Peyer's patch (tissue), 4 donors: ENCODE measurements around the gene PCDHGB3. TPM values are rescaled to one million over a fixed set of nuclear protein-coding genes. Genes with fewer than 3 reads are reported as not detected.
A peak's percentile ranks its signal among the peaks of the same experiment; 100 is the strongest.
"Not testable (repeated sequence)": the region's sequence is repeated elsewhere in the genome, so short reads cannot be mapped to it uniquely, and the experiment has no call there.

ENCODE experiments used
- DNase-seq, 3 donors: peaks; one replicate each; pipeline ENCODE4 v3.0.0-alpha.2; 2017 to 2019
- H3K27ac ChIP-seq, 4 donors: fragments of 200-600 bp; sonication (generic); one replicate each; pipeline ENCODE4 v1.5.1; 2016 to 2019
- H3K27me3 ChIP-seq, 2 donors: fragments of 200-600 bp; sonication (generic); one replicate each; pipeline ENCODE4 v1.5.1; 2019
- H3K36me3 ChIP-seq, 3 donors: fragments of 200-600 bp; sonication (generic); one replicate each; pipeline ENCODE4 v1.5.1; 2016 to 2019
- H3K4me1 ChIP-seq, 4 donors: fragments of 200-600 bp; sonication (generic); one replicate each; pipeline ENCODE4 v1.5.1; 2016 to 2019
- H3K4me3 ChIP-seq, 4 donors: fragments of 200-600 bp; sonication (generic); 1 replicate in 3 of 4; 2 replicates in 1 of 4; pipeline ENCODE4 v1.5.1; 2016 to 2019; ENCODE audit warnings: mild to moderate bottlenecking in 1 of 4
- H3K9me3 ChIP-seq, 4 donors: fragments of 200-600 bp; sonication (generic); one replicate each; pipeline ENCODE4 v1.5.1; 2016 to 2019; ENCODE audit warnings: mild to moderate bottlenecking in 1 of 4
- POLR2A ChIP-seq, 2 donors: fragments of 450-650 bp; IDR thresholded peaks; one replicate each; pipeline ENCODE4 v1.5.1; 2017; ENCODE audit warnings: antibody characterized with exemption in 2 of 2, mild to moderate bottlenecking in 2 of 2, moderate library complexity in 2 of 2
- total RNA-seq, 4 donors: library from RNA; depleted of rRNA; stranded (reverse); fragments of >200 nt; gene quantifications; one replicate each; pipeline ENCODE4 v1.1.0, GENCODE V29; 2016
- TF ChIP-seq, protein P1 (sequence below), 6 experiments: fragments of 450-650 bp in 4 of 6; fragments of 200-600 bp in 2 of 6; sonication (generic) in 1 of 6; IDR thresholded peaks; one replicate each; pipeline ENCODE4 v1.5.1; 2017 to 2019; ENCODE audit warnings: antibody characterized with exemption in 6 of 6, mild to moderate bottlenecking in 3 of 6, moderate library complexity in 1 of 6

The PCDHGB3 gene
- total RNA-seq, 4 donors from 2014 or later = 1.6 to 5.0 (median 2.0) TPM

DNA sequence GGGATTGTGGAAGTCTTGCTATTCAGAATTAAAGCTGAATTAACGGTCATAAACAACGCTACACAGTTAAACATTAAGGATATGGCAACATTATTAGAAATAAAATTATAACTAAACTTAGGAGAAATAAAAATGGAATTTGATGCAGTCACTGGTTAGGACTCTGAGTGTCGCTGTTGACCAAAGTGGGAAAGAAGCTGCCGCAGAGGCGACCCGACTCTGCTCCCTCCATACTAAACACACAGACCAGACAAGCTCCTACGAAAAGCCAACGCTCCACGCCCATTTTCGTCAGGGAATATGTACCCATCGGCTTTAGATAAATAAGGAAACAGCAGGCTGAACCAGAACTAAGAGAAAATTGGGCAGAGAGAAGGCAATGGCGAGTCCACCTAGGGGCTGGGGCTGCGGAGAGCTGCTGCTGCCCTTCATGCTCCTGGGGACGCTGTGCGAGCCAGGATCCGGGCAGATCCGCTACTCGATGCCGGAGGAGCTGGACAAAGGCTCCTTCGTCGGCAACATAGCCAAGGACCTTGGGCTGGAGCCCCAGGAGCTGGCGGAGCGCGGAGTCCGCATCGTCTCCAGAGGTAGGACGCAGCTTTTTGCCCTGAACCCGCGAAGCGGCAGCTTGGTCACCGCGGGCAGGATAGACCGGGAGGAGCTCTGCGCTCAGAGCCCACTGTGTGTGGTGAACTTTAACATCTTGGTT lies 5.9 kb upstream of the PCDHGB3 start, which contains the start of gene PCDHGA5:
Gene PCDHGA5 (plus strand): TSS at position 211 of the 709 bp plus-strand sequence. CDS start 169 bp downstream, at position 380.
- TF ChIP-seq POLR2A (IDR thresholded peaks at IDR 0.05) = no peak
- H3K27ac ChIP-seq = no peak within 1 kb of the TSS
- H3K27me3 ChIP-seq = no peaks in the 10 kb centered on the region
- DNase-seq = no peak
- H3K4me3 ChIP-seq = no peak within 1 kb of the TSS
- peaks cover 0 to 80% (median 10%) of the 10 kb centered on the region in 4 donors for H3K9me3 ChIP-seq
- no peaks in the 10 kb centered on the region for H3K4me1 ChIP-seq
- H3K36me3 ChIP-seq = no peaks in the 10 kb centered on the region

DNA sequence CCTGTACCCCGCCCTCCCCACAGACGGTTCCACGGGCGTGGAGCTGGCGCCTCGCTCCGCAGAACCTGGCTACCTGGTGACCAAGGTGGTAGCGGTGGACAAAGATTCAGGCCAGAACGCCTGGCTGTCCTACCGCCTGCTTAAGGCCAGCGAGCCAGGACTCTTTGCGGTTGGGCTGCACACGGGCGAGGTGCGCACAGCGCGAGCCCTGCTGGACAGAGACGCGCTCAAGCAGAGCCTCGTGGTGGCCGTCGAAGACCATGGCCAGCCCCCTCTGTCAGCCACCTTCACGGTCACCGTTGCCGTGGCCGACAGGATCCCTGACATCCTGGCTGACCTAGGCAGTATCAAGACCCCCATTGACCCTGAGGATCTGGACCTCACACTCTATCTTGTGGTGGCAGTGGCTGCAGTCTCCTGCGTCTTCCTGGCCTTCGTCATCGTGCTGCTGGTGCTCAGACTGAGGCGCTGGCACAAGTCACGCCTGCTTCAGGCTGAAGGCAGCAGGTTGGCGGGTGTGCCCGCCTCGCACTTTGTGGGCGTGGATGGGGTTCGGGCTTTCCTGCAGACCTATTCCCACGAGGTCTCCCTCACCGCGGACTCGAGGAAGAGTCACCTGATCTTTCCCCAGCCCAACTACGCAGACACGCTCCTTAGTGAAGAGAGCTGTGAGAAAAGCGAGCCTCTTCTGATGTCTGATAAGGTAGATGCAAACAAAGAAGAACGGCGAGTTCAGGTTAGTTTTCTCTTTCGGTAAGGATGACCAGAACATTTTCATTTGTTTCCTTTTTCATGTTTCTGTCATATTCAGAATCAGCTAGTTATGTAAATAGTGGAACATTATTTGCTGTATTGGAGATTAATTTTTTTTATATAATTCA lies 3.8 kb upstream of the PCDHGB3 start:
- H3K27ac ChIP-seq = no peak overlapping the region
- TF ChIP-seq, protein P1, sequence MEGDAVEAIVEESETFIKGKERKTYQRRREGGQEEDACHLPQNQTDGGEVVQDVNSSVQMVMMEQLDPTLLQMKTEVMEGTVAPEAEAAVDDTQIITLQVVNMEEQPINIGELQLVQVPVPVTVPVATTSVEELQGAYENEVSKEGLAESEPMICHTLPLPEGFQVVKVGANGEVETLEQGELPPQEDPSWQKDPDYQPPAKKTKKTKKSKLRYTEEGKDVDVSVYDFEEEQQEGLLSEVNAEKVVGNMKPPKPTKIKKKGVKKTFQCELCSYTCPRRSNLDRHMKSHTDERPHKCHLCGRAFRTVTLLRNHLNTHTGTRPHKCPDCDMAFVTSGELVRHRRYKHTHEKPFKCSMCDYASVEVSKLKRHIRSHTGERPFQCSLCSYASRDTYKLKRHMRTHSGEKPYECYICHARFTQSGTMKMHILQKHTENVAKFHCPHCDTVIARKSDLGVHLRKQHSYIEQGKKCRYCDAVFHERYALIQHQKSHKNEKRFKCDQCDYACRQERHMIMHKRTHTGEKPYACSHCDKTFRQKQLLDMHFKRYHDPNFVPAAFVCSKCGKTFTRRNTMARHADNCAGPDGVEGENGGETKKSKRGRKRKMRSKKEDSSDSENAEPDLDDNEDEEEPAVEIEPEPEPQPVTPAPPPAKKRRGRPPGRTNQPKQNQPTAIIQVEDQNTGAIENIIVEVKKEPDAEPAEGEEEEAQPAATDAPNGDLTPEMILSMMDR (IDR thresholded peaks at IDR 0.05) = no peak
- no peak for TF ChIP-seq POLR2A (IDR thresholded peaks at IDR 0.05)
- no peaks in the 10 kb centered on the region for H3K36me3 ChIP-seq
- H3K9me3 ChIP-seq = peaks cover 0 to 77% (median 10%) of the 10 kb centered on the region in 4 donors
- H3K4me1 ChIP-seq = no peaks in the 10 kb centered on the region
- H3K27me3 ChIP-seq = no peaks in the 10 kb centered on the region
- no peak overlapping the region for H3K4me3 ChIP-seq
- no peak for DNase-seq

DNA sequence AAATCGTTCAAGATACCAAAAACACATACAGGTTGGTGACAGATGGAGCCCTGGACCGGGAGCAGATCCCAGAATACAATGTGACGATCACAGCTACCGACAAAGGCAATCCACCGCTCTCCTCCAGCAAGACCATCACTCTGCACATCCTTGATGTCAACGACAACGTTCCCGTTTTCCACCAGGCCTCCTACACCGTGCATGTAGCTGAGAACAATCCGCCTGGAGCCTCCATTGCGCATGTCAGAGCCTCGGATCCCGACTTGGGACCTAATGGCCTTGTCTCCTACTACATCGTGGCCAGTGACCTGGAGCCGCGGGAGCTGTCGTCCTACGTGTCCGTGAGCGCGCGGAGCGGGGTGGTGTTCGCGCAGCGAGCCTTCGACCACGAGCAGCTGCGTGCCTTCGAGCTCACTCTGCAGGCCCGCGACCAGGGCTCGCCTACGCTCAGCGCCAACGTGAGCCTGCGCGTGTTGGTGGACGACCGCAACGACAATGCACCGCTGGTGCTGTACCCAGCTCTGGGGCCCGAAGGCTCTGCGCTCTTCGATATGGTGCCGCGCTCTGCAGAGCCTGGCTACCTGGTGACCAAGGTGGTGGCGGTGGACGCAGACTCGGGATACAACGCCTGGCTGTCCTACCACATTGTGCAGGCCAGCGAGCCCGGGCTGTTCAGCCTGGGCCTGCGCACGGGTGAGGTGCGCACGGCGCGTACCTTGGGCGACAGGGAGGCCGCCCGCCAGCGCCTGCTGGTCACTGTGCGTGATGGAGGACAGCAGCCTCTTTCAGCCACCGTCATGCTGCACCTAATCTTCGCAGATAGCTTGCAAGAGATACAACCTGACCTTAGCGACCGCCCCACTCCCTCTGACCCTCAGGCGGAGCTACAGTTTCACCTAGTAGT lies 1.8 kb downstream of the PCDHGB3 start:
- Histone ChIP-seq H3K4me1 (no peaks in the 10 kb centered on the region), H3K36me3 (no peaks in the 10 kb centered on the region), H3K27me3 (no peaks in the 10 kb centered on the region), H3K9me3 (peaks cover 0 to 75% (median 14%) of the 10 kb centered on the region in 4 donors), H3K4me3 (no peak overlapping the region), H3K27ac (no peak overlapping the region)
- TF ChIP-seq POLR2A (IDR thresholded peaks at IDR 0.05) = no peak
- DNase-seq = no peak

DNA sequence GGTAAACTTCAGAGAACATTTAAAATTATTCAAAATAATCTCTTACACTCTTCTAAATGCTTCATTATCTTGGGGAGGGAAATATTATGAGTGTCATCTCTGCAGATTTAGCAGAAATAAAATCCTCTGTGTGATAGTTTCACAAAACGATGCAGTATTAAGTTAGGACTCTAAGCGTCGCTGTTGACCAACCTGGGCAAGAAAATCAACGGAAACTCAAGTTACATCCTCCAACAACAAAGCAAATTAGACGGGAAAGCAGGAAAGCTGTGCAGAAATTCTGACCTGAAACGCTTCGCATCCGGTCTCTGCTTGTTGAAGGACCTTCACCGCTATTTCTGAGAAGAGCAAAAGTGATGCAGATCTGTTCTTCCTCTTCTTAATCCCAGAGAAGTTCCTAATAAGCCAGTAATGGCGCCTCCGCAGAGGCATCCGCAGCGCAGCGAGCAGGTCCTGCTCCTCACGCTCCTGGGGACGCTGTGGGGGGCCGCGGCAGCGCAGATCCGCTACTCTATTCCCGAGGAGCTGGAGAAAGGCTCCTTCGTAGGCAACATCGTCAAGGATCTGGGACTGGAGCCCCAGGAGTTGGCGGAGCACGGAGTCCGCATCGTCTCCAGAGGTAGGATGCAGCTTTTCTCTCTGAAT lies 3.8 kb downstream of the PCDHGB3 start, which contains the start of gene PCDHGA6:
Gene PCDHGA6 (plus strand): TSS at position 219 of the 645 bp plus-strand sequence. CDS start 193 bp downstream, at position 412.
- Histone ChIP-seq H3K9me3 (peaks cover 0 to 70% (median 16%) of the 10 kb centered on the region in 4 donors), H3K4me1 (no peaks in the 10 kb centered on the region), H3K27ac (no peak within 1 kb of the TSS), H3K27me3 (no peaks in the 10 kb centered on the region), H3K4me3 (no peak within 1 kb of the TSS), H3K36me3 (no peaks in the 10 kb centered on the region)
- DNase-seq = no peak
- TF ChIP-seq, protein P1 (IDR thresholded peaks at IDR 0.05) = peak in 2 of 6 experiments; percentile 5 to 20
- no peak for TF ChIP-seq POLR2A (IDR thresholded peaks at IDR 0.05)

DNA sequence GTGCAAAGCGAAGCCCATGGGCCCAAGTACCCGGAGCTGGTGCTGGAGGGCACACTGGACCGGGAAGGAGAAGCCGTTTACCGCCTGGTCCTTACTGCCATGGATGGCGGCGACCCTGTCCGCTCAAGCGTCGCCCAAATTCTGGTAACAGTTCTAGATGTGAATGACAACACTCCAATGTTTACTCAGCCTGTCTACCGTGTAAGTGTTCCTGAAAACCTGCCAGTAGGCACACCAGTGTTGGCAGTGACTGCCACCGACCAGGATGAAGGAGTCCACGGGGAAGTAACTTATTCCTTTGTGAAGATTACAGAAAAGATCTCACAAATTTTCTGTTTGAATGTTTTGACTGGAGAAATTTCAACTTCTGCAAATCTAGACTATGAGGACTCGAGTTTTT lies 4.6 kb downstream of the PCDHGB3 start:
- H3K4me1 ChIP-seq = no peaks in the 10 kb centered on the region
- H3K9me3 ChIP-seq = peaks cover 0 to 68% (median 16%) of the 10 kb centered on the region in 4 donors
- no peak for TF ChIP-seq POLR2A (IDR thresholded peaks at IDR 0.05)
- H3K27ac ChIP-seq = no peak overlapping the region
- no peaks in the 10 kb centered on the region for H3K27me3 ChIP-seq
- no peak for DNase-seq
- H3K36me3 ChIP-seq = no peaks in the 10 kb centered on the region
- H3K4me3 ChIP-seq = no peak overlapping the region

DNA sequence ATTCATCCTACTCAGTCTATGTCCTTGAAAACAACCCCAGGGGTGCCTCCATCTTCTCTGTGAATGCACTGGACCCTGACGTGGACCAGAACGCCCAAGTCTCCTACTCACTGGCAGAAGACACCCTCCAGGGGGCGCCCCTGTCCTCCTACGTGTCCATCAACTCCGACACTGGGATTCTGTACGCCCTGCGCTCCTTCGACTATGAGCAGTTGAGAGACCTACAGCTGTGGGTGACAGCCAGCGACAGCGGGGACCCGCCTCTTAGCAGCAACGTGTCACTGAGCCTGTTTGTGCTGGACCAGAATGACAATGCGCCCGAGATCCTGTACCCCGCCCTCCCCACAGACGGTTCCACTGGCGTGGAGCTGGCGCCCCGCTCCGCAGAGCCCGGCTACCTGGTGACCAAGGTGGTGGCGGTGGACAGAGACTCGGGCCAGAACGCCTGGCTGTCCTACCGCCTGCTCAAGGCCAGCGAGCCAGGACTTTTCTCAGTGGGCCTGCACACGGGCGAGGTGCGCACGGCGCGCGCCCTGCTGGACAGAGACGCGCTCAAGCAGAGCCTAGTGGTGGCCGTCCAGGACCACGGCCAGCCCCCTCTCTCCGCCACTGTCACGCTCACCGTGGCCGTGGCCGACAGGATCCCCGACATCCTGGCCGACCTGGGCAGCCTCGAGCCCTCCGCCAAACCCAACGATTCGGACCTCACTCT lies 5.6 kb downstream of the PCDHGB3 start:
- not testable (repeated sequence) for H3K4me3 ChIP-seq, H3K36me3 ChIP-seq, H3K4me1 ChIP-seq, H3K27ac ChIP-seq, DNase-seq, H3K27me3 ChIP-seq
- H3K9me3 ChIP-seq = peaks cover 0 to 65% (median 16%) of the 10 kb centered on the region in 4 donors
